ENCODE measurements around the gene MMS22L.

MMS22L gene

DNA sequence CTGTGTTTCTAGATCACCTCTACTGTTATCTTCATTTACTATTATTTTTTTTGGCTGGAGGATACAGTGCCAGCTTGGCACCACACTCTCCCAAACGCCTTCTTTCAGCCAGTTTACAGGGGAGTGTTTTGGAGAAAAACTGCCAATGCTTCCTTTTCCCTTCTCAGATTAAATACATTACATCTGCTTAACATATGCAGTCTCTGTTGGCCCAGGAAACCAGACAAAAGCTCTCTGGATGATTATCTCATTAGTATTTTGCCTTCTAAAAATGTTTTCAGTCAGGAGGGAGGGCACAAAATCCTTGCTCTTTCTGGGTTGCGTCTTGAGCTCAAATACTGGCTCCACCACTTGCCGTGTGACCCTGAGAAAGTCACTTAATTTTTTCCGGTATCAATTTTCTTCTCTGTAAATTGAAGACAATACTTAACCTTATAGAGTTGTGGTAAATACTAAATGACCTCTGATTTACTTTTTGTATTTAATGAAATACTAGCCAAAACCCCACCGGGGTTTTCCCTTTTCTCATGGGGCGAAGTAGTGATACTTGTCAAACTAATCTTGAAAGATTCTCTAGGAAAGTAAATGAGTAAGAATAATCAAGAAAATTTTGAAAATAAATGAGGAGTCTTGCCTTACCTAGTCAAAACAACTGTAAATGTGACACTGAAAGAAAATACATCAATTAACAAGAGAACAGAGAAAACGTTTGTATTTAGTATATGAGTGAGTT, 146.2 kb downstream of the MMS22L start:
- no peak for DNase-seq

DNA sequence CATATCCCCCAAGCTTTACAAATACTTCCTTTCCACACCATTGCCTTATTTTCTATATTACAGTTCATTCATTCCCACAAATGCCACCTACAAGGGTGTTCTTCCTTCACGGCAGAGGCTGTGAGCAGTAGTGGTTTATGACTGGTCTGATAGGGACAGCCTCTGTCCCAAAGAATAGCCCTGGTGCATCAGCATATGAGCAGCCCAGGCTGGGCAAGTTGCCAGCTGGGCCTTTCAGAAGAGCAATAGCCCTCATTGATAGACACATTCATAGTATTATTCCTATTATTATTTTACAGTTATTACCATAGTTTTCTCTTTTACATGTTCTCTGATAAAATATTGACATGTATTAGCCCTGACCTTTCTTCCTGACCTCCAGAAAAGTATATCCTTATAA, 149.9 kb downstream of the MMS22L start:
- no peak for DNase-seq

DNA sequence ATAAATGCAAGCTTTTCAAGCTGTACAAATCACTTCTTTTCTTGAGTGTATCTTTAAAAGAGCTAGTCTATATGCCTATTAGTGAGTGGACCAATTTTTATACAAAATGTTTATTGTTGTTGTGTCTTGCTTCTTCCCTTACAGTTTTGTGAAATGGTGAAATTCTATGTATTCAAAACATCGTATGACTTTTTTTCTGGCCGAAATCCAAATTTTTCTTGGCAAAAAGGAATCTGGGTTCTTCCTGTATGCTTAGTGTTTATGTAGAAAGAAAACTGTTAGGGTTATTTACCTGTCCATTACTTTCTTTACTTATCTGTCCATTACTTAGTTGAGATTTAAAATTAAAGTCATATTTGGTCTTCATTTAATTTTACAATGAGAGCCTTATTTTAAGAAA, 153.9 kb downstream of the MMS22L start:
- no peak for DNase-seq

DNA sequence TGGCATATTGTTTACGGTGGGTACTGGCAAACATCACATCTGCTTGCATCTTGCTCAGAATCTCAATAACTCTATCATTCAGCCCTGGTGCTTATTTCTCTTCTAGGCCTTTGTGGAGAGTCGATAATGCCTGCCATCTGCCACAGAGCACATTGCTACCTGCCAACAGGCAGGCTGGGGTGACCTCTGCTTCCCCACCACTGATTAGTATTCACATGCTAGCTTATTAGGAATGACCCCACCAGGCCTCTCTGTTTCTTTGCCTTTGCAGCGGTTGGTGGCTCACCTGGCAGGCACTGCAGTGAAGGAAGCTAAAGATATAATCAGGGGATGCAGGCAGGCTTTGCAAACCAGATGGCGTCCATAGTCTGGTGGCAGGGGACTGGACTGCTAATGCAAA, 154.5 kb downstream of the MMS22L start:
- no peak for DNase-seq

DNA sequence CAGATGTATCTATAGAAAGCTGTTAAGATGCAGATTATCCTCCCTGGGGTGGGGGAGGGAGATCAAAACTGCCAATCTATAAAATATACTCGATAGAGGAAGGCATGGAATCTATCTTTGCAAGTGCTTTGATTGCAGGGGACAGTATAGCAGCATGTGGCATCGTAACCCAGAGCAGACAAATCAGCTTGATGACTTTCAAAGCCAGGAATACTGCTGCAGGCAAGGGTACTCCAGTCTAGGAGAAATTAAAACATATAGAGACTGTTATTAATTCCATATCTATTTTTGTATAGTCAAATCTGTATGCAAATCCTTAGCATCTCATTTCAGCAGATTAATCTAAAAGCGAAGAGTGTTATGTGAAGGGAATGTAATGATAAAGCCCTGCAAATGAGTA, 159.4 kb downstream of the MMS22L start:
- DNase-seq, result no peak

DNA sequence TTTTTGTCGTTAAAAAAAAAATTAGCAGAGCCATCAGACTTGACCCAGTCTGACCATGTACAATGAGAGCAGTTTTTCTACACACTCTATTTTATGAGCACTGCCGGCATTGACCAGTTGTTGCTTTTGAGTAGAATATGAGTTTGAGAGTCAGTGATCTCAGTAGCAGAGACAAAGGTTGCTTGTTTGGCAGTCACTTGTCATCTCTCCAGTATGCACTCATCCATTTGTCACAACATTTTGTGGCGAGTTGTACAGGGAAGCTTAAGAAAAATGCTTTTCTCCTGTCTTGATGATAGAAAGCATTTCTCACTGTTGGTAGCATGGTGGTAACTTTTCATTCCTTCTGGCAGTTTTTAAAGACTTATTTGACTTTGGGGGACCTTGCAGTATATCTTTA, 159.9 kb downstream of the MMS22L start:
- DNase-seq, result no peak

DNA sequence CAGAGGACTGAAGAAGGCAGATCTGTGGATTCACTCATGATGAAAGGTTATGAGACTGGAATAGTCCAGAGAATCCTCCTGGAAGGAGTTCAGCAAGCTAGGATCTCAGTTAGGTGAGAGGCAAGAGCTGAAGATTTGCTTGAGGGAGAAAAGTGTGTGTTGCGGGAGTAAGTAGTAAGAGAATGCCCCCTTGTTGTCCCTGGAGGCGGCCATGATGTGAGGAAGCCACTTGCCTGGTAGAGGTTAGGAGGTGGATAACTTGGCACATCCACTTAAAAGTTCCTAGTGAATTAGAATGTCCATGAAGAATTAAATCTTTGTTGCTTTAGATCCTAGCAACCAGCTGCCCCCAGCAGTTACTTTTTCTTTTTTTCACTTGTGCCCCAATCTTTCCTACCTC, 162.5 kb downstream of the MMS22L start:
- DNase-seq, result no peak

DNA sequence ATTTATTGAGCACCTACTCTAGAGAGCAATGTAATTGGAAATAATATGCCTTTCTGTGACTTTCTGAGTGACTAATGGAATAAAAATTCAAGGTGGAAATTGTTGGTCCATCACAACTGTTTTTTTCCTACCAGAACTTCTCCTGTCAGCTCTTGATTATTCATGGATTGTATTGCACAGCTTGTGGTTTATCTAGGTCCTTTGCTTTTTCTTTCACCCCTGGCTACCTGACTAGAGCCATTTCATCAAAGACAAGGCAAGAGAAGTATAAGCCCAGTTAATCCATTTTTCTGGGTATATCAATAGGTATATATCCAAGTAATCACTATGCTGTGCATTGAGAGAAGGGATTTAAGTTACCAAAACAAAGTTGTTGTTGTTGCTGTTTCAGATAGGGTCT, 168.4 kb downstream of the MMS22L start:
- no peak for DNase-seq

DNA sequence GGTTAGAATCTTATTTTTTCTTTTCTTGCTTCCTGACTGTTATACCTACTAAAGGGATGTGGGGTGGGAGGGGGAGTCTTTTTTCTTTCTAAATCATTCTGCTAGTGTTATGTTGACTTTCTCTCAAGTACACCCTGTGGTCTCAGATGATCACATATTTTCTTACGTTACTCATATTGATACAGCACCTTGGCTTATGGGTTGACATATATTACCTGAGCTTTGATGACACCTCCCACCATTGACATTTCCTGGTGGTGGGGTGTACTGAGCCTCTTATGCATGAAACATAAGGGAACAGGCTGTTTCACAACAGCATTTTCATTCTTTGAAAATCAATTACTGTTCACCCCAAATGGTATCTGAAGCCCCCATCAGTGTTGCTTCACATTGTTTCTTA, 169.8 kb downstream of the MMS22L start:
- peak in 1 of 5 donors; percentile 7 for DNase-seq

DNA sequence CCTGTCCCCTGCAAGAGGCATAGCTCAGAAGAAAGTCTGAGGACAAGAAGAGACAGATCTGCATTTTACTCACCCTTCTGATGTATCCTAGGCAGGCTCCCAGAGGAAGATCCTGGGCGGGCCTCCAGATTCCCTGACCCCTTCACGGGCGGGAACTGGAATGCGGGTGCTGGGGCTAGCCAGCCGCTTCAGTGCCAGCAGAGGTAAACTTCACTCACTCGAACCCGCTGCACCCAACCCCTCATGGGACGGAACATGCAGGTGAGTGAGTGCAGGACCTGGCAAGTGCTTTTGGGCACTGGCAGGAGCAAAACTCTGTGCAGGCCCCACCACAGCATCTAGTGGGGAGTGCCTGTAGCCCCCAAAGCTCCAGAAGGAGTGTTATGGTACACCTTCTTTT, 171.8 kb downstream of the MMS22L start:
- DNase-seq, result no peak

DNA sequence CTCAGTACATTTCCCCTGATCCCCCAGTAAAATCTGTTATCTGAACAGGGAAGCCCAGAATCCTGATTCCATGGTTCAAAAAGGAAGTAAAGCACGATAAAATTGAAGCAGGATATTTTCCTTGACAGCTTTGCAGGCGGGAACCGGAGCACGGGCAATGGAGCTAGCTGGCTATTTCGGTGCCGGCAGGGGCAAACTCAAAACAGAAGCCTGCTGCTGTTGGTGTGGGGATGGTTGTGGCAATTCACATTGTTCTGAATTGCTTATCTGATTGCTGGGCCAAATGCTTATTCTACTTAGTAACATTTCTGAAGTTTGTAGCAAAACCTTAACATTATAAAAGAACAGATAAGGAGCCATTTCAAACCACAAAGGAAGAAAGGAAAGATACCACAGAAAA, 172.4 kb downstream of the MMS22L start:
- no peak for DNase-seq

DNA sequence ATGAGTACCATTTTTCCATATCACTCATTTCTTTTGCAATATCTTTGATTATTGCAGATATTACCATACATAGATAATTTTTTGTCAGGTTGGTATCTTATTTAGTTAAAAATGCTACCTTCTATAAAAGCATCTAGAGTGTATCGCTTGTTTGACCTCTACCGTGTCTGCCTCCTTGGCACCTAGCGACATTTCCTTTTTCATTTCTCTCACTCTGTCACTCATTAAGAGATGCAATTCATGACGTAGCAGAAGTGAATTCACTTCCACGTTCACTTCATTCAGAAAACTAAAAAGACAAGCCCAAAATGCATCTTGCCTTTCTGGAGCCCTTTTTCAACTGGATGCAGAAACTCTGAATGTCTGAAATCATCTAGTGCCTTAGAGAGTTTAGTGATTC, 172.9 kb downstream of the MMS22L start:
- no peak for DNase-seq

DNA sequence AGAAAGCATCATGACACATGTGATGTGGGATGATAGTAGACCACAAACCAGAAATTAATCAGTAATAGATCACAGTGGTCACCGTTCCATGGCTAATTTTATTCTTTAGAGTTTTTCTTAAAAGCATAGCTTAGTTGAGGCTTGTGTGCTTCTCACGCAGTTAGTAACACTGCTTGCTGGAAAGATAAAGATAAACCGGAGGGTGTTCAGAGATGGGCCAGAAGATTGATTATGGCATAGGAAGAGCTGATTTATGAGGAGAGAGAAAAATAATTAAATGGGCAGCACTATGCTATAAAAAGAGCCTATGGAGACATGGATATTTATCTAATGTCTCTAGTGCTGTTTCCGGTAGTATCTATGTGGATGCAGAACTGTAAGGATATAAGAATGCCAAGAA, 173.6 kb downstream of the MMS22L start:
- no peak for DNase-seq

DNA sequence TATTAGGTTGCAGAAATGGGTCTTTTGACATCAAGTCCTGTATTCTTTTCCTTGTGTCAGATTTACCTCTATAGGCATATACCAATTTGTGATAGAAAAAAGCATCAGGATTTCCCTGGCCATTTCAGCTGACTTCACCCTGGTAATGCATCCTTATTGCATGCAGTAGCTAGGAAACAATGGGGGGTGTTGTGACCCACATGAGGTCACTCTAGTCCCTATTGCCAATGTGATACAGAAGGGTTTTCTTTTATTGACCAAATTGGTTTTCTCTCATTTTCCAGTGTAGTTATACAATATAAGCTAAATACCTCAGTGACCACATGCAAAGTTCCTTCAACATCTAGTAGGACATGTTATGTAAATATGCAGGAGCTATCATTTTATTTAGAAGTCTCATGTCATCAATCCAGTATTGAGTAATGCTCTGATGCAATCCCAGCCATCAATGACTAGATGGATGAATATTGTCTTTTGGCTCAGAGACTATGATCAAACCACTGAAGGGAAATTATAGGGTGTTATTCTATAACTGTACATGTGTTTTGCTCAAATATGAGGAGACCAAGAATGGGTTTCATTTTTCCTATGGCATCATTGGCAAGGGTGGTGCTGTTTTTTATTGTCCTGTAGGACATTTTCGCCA, 180.7 kb downstream of the MMS22L start:
- DNase-seq, result no peak

DNA sequence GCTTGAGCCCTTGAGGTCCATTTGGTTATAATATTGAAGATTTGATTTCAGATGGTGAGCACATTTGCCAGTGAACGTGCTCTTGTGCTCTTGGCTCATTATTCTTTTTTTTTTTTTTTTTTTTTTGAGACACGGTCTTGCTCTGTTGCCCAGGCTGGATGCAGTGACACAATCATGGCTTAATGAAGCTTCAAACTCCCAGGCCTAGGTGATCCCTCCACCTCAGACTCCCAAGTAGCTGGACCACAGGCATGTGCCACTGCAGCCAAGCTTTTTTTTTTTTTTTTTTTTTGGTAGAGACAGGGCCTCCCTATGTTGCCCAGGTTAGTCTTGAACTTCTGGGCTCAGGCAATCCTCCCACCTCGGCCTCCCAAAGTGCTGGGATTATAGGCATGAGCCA, 182.3 kb downstream of the MMS22L start:
- DNase-seq, result no peak

DNA sequence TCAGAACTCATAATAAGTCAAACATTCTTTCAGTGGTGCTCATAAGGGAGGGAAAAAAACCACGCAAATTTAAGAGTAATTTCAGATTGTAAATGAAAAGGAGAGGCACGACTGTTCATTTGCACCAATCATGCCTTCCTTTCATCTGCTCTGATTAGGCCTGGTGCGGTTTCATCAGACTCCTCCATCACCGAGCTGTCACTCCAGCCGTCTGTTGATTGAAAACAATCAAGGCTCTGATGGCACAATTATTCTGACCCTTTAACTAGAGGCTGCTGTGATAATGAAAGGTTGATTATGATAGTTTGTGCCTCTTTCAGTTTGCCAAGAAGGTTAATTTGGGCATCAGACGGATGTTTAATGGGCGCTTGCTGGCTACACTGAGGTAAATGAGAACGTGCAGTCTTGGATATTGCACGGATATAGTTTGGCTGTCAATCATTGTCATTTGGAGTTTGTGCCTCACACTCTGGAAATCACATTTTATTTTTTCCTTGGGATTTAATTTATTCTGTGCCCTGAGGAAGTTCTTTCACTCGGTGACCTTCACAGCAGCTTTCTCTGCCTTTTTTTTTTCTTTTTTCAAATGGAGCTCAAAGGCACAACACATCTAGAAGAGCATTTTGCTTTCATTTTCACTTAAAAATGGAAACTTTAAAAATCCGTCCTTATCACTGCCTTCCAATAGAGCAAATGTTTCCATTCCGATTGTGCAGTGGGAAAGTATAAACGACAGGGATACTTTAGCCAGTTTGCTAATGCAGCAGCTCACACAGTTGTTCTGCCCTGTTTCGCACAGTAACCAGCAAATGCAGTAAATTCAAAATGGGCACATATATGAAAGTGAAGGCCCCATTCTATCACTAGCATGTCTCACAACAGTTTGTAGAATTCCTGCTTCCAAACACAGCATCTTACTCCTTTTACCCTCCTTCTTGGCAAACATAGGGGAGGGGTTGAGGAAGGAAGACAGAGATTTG, 185.7 kb downstream of the MMS22L start:
- DNase-seq, result no peak

DNA sequence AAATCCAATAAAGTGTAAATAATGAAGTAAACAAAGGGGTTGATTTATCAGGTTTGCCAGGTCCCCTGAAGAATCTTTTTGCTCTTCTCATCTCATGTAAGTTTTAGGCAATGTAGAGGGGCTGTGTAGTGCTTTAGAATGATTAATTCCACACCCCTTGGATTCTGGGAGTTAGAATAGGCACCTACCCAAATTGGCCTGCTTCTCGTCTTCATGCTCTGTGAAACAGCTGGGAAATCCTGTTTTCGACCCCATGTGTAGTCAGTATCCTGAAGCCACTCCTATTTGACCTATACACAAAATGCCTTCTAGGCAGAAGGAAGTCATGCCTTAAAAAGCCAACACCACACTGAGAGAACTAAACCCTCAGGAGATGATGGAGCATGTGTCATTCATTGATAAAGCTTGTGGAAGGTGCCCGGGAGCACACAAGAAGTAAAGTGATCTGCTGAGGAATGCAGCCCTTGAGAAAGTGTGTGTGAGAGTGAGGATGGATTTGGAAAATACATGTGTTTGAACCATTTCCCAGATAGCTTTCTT, 187.6 kb downstream of the MMS22L start:
- DNase-seq, result no peak

DNA sequence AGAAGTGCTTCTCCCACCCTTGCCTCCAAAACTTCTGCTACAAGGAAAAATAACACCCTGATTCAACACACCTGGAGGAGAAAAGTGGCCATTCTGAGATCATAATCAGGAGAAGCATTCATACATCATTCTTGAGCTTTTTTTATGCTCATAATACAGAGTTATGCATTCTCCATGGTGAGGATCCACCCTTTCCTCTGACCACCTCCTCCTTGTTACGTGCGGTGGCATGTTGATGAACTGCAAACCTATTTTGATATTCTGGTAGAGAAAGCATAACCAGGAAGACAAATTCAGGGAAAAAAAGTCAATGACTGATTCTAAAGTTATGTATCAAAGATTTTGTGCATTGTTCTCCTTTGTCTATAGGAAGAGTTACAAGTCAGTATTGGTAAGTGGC, 188.6 kb downstream of the MMS22L start:
- no peak for DNase-seq

DNA sequence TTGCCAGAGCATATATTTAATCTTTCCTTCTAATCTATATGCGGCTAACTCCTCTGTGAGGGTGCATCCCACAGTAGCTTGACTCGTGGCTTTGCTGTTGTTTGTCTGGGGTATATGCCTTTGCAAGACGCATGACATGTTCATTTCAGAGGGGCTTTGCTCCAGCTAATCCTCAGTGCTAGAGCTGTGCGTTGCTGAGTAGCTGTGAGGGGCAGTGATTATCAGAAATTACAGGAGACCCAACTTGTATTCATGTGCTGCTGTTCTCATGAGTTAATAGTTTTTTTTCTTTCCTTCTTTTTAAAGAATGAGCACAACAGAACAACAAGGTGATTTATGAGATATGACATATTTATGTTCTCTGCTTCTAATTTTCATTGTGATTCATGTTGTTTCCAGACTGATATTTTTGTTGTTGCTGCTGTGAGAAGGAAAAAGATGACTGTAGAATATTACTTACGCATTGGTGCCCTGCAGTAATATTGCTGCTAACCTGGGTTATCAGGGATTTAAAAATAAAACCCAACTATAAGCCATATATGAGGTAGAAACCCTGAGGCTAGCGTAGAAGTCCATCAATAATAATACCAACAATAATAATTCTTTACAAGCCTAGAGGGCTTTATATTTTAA, 190.2 kb downstream of the MMS22L start:
- no peak for DNase-seq
